K562 (cell line): Measurements from ENCODE around the gene KIF15. TPM values are rescaled to one million over a fixed set of nuclear protein-coding genes. Genes with fewer than 3 reads are reported as not detected.

Experiments
- ATAC-seq: fragments of 200-7000 bp; cut with Tn5 transposase; 3 replicates; pipeline ENCODE4 v1.9.1; 2020; ENCODE audit warnings: moderate library complexity
- BruUV-seq: library from RNA; stranded (reverse); fragments of 400-500 nt; replicated peaks from 2 replicates; lab custom pipeline; 2021; lab: Mats Ljungman, UMichigan
- CTCF ChIA-PET: fragments of 300-600 bp; formaldehyde crosslinking; extraction: SDS; loops from one replicate; lab custom pipeline; 2021; ENCODE audit warnings: low intra/inter-chr PET ratio; lab: Yijun Ruan, JAX
- POLR2A ChIA-PET: fragments of 300-600, 350-650 bp; sonication (Branson Sonifier 250); formaldehyde crosslinking; extraction: SDS; loops from one replicate; lab custom pipeline; 2021; ENCODE audit warnings: antibody characterized with exemption, inconsistent platforms; lab: Yijun Ruan, JAX
- DNase-seq, 4 experiments: peaks; one replicate each; pipeline versions ENCODE4 v3.0.0 to v3.0.0-alpha.2; 2011 to 2018; ENCODE audit warnings: low spot score in 3 of 4, mixed read lengths in 3 of 4; ENCODE audit errors: extremely low read depth in 1 of 4
- FAIRE-seq: peaks from 2 replicates; lab custom pipeline; 2011; peaks lifted over from hg19 to GRCh38; lab: Jason Lieb, UNC
- H2AFZ ChIP-seq: 2 replicates; pipeline ENCODE4 v1.6.0; 2011; ENCODE audit warnings: low read depth, low read length, control low read depth, inconsistent platforms
- H3K27ac ChIP-seq: fragments of 200-600 bp; 3 replicates; pipeline ENCODE4 v1.8.0; 2011; ENCODE audit warnings: low read depth, mild to moderate bottlenecking, control low read depth, inconsistent platforms, low read length, moderate library complexity, mixed read lengths; ENCODE audit errors: extremely low read depth
- H3K27me3 ChIP-seq, 2 experiments: fragments of 300-600 bp in 1 of 2; 2 replicates in 1 of 2; 3 replicates in 1 of 2; pipeline versions ENCODE4 v1.6.0 to v1.8.0; 2011; ENCODE audit warnings: inconsistent platforms in 2 of 2, low read length in 2 of 2, mild to moderate bottlenecking in 1 of 2, mixed read lengths in 1 of 2, moderate library complexity in 1 of 2; ENCODE audit not compliant: control insufficient read depth in 2 of 2, insufficient read depth in 2 of 2
- H3K36me3 ChIP-seq: fragments of 300-600 bp; 3 replicates; pipeline ENCODE4 v1.8.0; 2011; ENCODE audit warnings: mild to moderate bottlenecking, low read length, inconsistent platforms; ENCODE audit not compliant: control insufficient read depth, insufficient read depth
- H3K4me1 ChIP-seq, 2 experiments: fragments of 200-600 bp in 1 of 2; replicated peaks in 1 of 2; 2 replicates in 1 of 2; 3 replicates in 1 of 2; pipeline versions ENCODE4 v1.5.1 to v1.8.0; 2011; ENCODE audit warnings: inconsistent platforms in 2 of 2, low read length in 2 of 2, mild to moderate bottlenecking in 1 of 2, mixed read lengths in 1 of 2, moderate library complexity in 1 of 2; ENCODE audit not compliant: control insufficient read depth in 2 of 2, insufficient read depth in 2 of 2
- H3K4me2 ChIP-seq: 2 replicates; pipeline ENCODE4 v1.6.1; 2011; ENCODE audit warnings: low read length, control low read depth, inconsistent platforms, mixed read lengths; ENCODE audit not compliant: insufficient read depth
- H3K4me3 ChIP-seq: fragments of 200-600 bp; sonication (generic), shearing (Covaris generic); 2 replicates; pipeline ENCODE4 v1.5.1; 2016; ENCODE audit warnings: control low read depth, inconsistent platforms
- H3K79me2 ChIP-seq: fragments of 200-600 bp; 3 replicates; pipeline ENCODE4 v1.8.0; 2011; ENCODE audit warnings: low read length, inconsistent platforms; ENCODE audit not compliant: control insufficient read depth, insufficient read depth
- H3K9ac ChIP-seq, 2 experiments: 2 replicates each; pipeline versions ENCODE4 v1.6.0 to v1.6.1; 2011; ENCODE audit warnings: low read depth in 2 of 2, low read length in 2 of 2, control low read depth in 1 of 2, inconsistent platforms in 1 of 2, mild to moderate bottlenecking in 1 of 2, mixed read lengths in 1 of 2; ENCODE audit not compliant: insufficient read depth in 1 of 2
- H3K9me1 ChIP-seq: one replicate; pipeline ENCODE4 v1.6.0; 2011; ENCODE audit warnings: inconsistent platforms, mild to moderate bottlenecking, low read length, moderate library complexity; ENCODE audit not compliant: control insufficient read depth, insufficient read depth
- H3K9me3 ChIP-seq: replicated peaks from 2 replicates; pipeline ENCODE4 v1.5.1; 2011; ENCODE audit warnings: low read depth, low read length, inconsistent platforms; ENCODE audit not compliant: control insufficient read depth, insufficient read depth
- H4K20me1 ChIP-seq: replicated peaks from 2 replicates; pipeline ENCODE4 v1.6.1; 2011; ENCODE audit warnings: low read length, inconsistent platforms, mixed read lengths; ENCODE audit not compliant: control insufficient read depth, insufficient read depth
- ASH1L ChIP-seq: fragments of 450-650 bp; IDR thresholded peaks from 2 replicates; pipeline ENCODE4 v1.6.1; 2018; ENCODE audit warnings: borderline replicate concordance, mild to moderate bottlenecking, low read depth; ENCODE audit not compliant: partially characterized antibody
- BHLHE40 ChIP-seq: IDR thresholded peaks from 2 replicates; pipeline ENCODE4 v1.6.1; 2011; ENCODE audit warnings: low read length, improper control_type of control experiment
- CHD2 ChIP-seq: IDR thresholded peaks from 2 replicates; pipeline ENCODE4 v1.6.1; 2011; ENCODE audit warnings: low read depth, low read length
- CXXC5 ChIP-seq: fragments of 250-450 bp; sonication (Bioruptor Pico); IDR thresholded peaks from 2 replicates; pipeline ENCODE4 v1.8.0; 2022; ENCODE audit warnings: inconsistent platforms, mild to moderate bottlenecking, moderate library complexity
- ELK3 ChIP-seq: fragments of 450-650 bp; formaldehyde crosslinking; IDR thresholded peaks from 2 replicates; pipeline ENCODE4 v1.4.0; 2020; ENCODE audit warnings: mild to moderate bottlenecking
- FIP1L1 ChIP-seq: fragments of 200-400 bp; formaldehyde crosslinking; IDR thresholded peaks from 2 replicates; pipeline ENCODE4 v1.6.1; 2018; ENCODE audit warnings: mild to moderate bottlenecking, low read depth, low read length; ENCODE audit not compliant: poor library complexity, severe bottlenecking
- FOXK2 ChIP-seq, 2 experiments: fragments of 450-650 bp; IDR thresholded peaks in 1 of 2; conservative IDR thresholded peaks in 1 of 2; 2 replicates each; pipeline ENCODE4 v1.6.1; 2016; ENCODE audit warnings: low read depth in 2 of 2, mild to moderate bottlenecking in 1 of 2
- MECOM ChIP-seq: fragments of 250-450 bp; sonication (Bioruptor Pico); IDR thresholded peaks from 2 replicates; pipeline ENCODE4 v1.8.0; 2022; ENCODE audit warnings: inconsistent platforms
- MIER1 ChIP-seq: fragments of 450-650 bp; IDR thresholded peaks from 2 replicates; pipeline ENCODE4 v1.6.1; 2016; ENCODE audit warnings: antibody characterized with exemption, mild to moderate bottlenecking, low read depth
- NONO ChIP-seq, 2 experiments: fragments of 200-400 bp in 1 of 2; fragments of 450-650 bp in 1 of 2; formaldehyde crosslinking in 1 of 2; IDR thresholded peaks; 2 replicates each; pipeline ENCODE4 v1.6.1; 2017; ENCODE audit warnings: low read depth in 2 of 2, mild to moderate bottlenecking in 2 of 2, moderate library complexity in 2 of 2, low read length in 1 of 2
- POLR2B ChIP-seq: fragments of 450-650 bp; IDR thresholded peaks from 2 replicates; pipeline ENCODE4 v1.6.1; 2018; ENCODE audit warnings: low read depth; ENCODE audit not compliant: partially characterized antibody
- RBM22 ChIP-seq: fragments of 200-400 bp; formaldehyde crosslinking; IDR thresholded peaks from 2 replicates; pipeline ENCODE4 v1.6.1; 2018; ENCODE audit warnings: low read length, low read depth; ENCODE audit not compliant: poor library complexity, severe bottlenecking
- SMARCE1 ChIP-seq: fragments of 450-650 bp; IDR thresholded peaks from 2 replicates; pipeline ENCODE4 v1.7.1; 2016; ENCODE audit warnings: mild to moderate bottlenecking
- SNRNP70 ChIP-seq: fragments of 200-400 bp; formaldehyde crosslinking; optimal IDR thresholded peaks from 2 replicates; pipeline ENCODE3; 2017; ENCODE audit warnings: low read depth, low read length
- ZKSCAN3 ChIP-seq: fragments of 250-450 bp; sonication (Bioruptor Pico); IDR thresholded peaks from 2 replicates; pipeline ENCODE4 v1.4.0; 2020
- ZNF280A ChIP-seq: fragments of 450-650 bp; IDR thresholded peaks from 2 replicates; pipeline ENCODE4 v1.6.1; 2018; ENCODE audit warnings: mild to moderate bottlenecking, low read depth; ENCODE audit not compliant: partially characterized antibody
- ZNF551 ChIP-seq: fragments of 250-450 bp; sonication (Bioruptor Pico); IDR thresholded peaks from 2 replicates; pipeline ENCODE4 v1.5.0; 2021; ENCODE audit warnings: mild to moderate bottlenecking, moderate library complexity
- WGBS: fragments of 100-300 bp; shearing (Covaris generic); methylation state at CpG from one replicate; pipeline ENCODE4 v1.1.6; 2016; ENCODE audit warnings: low coverage, mixed read lengths; ENCODE audit not compliant: insufficient coverage; ENCODE audit errors: missing lambda C conversion rate; 5-methylcytosine and 5-hydroxymethylcytosine counted together
- in situ Hi-C: fragments of 300-500 bp; cut with MboI; formaldehyde crosslinking; loops from 4 replicates; pipeline ENCODE4 v1.15.0; 2018; ENCODE audit warnings: inconsistent platforms, mixed read lengths
- intact Hi-C: fragments of 100-400 bp; cut with micrococcal nuclease; formaldehyde crosslinking; loops from 2 replicates; pipeline ENCODE4 v1.14.2; 2022
- polyA plus RNA-seq, 8 experiments: library from polyadenylated mRNA; depleted of rRNA in 4 of 8; stranded (reverse) in 5 of 8; unstranded in 3 of 8; fragments of >200 nt; fragmentation: Nextera tagmentation in 2 of 8; fragmentation: Illumina TruSeq in 1 of 8; extraction: Ambion mirVana in 2 of 8; extraction: Trizol in 1 of 8; gene quantifications; 2 replicates each; pipeline versions ENCODE4 v1.2.1 to v1.2.3, GENCODE V29; 2011 to 2014; ENCODE audit warnings: inconsistent platforms in 1 of 8, missing spikeins in 1 of 8
- total RNA-seq, 7 experiments: library from RNA; depleted of rRNA in 6 of 7; stranded (reverse); fragments of >200 nt in 6 of 7; fragmentation: Illumina TruSeq in 2 of 7; extraction: Trizol in 2 of 7; gene quantifications; 2 replicates each; pipeline versions ENCODE4 v1.2.1 to v1.2.3, GENCODE V29; 2011 to 2021; ENCODE audit warnings: low replicate concordance in 1 of 7

Gene KIF15
- total and polyA plus RNA-seq, 9 of the 15 experiments (the other 6 are each of a cell fraction or from before 2014, with no cell fraction given), result 9.0 to 45.9 (median 26.0) TPM

GRCh38 chr3:44721231-44722102, 40.1 kb upstream of the KIF15 start:
- no TSS peak for BruUV-seq
- H3K9me1 ChIP-seq, result no peaks in the 10 kb centered on the region
- no peak overlapping the region for H3K27ac ChIP-seq
- no peaks in the 10 kb centered on the region for H3K79me2 ChIP-seq
- WGBS, result 6% methylated on average over 10 of the region's 10 CpGs
- H3K9me3 ChIP-seq, result peaks cover 21% of the 10 kb centered on the region
- no peaks in the 10 kb centered on the region; the same call in 2 of the 3 replicates for H3K36me3 ChIP-seq
- H3K4me3 ChIP-seq, result no peak overlapping the region
- intact Hi-C loops, result no loop called here
- in situ Hi-C loops, result no loop called here
- FAIRE-seq (no peak), ATAC-seq (no peak), DNase-seq (no peak)
- CTCF ChIA-PET, result no interaction called here
- no peaks in the 10 kb centered on the region for H3K4me1 ChIP-seq
- H2AFZ ChIP-seq, result no peak overlapping the region
- no peak overlapping the region for H3K9ac ChIP-seq
- H3K4me2 ChIP-seq, result no peak overlapping the region
- H4K20me1 ChIP-seq, result no peaks in the 10 kb centered on the region
- no peaks in the 10 kb centered on the region for H3K27me3 ChIP-seq
- POLR2A ChIA-PET, result interaction anchor here (0.7 kb wide), 1 partner anchor 9 kb away, joined by 3 read pairs; the partner anchor contains the start of gene ZNF502
- TF ChIP-seq SNRNP70 (no peak), POLR2B (no peak), ELK3 (no peak), SMARCE1 (no peak), FIP1L1 (no peak), CHD2 (no peak), ASH1L (no peak), ZKSCAN3 (CRISPR knock-in tag) (no peak), ZNF551 (CRISPR knock-in tag) (no peak), MECOM (no peak), RBM22 (no peak), NONO (IDR thresholded peaks at IDR 0.05; ENCODE audit: low read depth in 2 of 2, low read length in 1 of 2) (no peak), CXXC5 (CRISPR knock-in tag) (no peak), ZNF280A (peak; percentile 28), BHLHE40 (no peak), FOXK2 (conservative IDR thresholded peaks at IDR 0.05 in 1 of 2, IDR thresholded peaks at IDR 0.05 in 1 of 2; ENCODE audit: low read depth in 2 of 2) (no peak), MIER1 (no peak)
